GM12878 (cell line): ENCODE data around the gene DNMT3A. TPM values are rescaled to one million over a fixed set of nuclear protein-coding genes. Genes with fewer than 3 reads are reported as not detected.

Experiments used
- ATAC-seq: fragments of 200-7000 bp; cut with Tn5 transposase; 3 replicates; pipeline ENCODE4 v1.9.1; 2020; ENCODE audit warnings: mild to moderate bottlenecking, moderate library complexity
- BruUV-seq: library from RNA; stranded (reverse); fragments of 400-500 nt; replicated peaks from 2 replicates; lab custom pipeline; 2021; lab: Mats Ljungman, UMichigan
- CTCF ChIA-PET: fragments of 300-600 bp; sonication (Branson Sonifier 250); formaldehyde crosslinking; extraction: SDS; loops from one replicate; lab custom pipeline; 2021; ENCODE audit warnings: inconsistent platforms; lab: Yijun Ruan, JAX
- POLR2A ChIA-PET: fragments of 350-600 bp; formaldehyde crosslinking; extraction: SDS; loops from one replicate; lab custom pipeline; 2021; ENCODE audit warnings: inconsistent platforms; lab: Charles Lee
- RAD21 ChIA-PET: fragments of 300-600 bp; sonication (Branson Sonifier 250); formaldehyde crosslinking; loops from one replicate; lab custom pipeline; 2023; ENCODE audit warnings: antibody characterized with exemption; ENCODE audit not compliant: unreplicated experiment; lab: Charles Lee
- SMC1A ChIA-PET: fragments of 300-600 bp; sonication (Branson Sonifier 250); formaldehyde crosslinking; loops from one replicate; lab custom pipeline; 2023; ENCODE audit not compliant: unreplicated experiment, uncharacterized antibody; lab: Charles Lee
- DNase-seq: peaks from one replicate; pipeline ENCODE4 v3.0.0-alpha.2; 2011; ENCODE audit warnings: low read depth, low spot score
- FAIRE-seq: peaks from 3 replicates; lab custom pipeline; 2011; peaks lifted over from hg19 to GRCh38; lab: Jason Lieb, UNC
- H2AFZ ChIP-seq: 2 replicates; pipeline ENCODE4 v1.6.0; 2011; ENCODE audit warnings: low read depth, low read length, control low read depth; ENCODE audit not compliant: control insufficient read depth
- H3K27ac ChIP-seq: 2 replicates; pipeline ENCODE4 v1.5.1; 2011; ENCODE audit warnings: control low read depth; ENCODE audit not compliant: control insufficient read depth, insufficient read depth
- H3K27me3 ChIP-seq, 2 experiments: replicated peaks in 1 of 2; 2 replicates each; pipeline versions ENCODE4 v1.6.0 to v1.6.1; 2011; ENCODE audit warnings: low read length in 1 of 2; ENCODE audit not compliant: control insufficient read depth in 2 of 2, insufficient read depth in 2 of 2
- H3K36me3 ChIP-seq, 2 experiments: 2 replicates each; pipeline ENCODE4 v1.5.1; 2011; ENCODE audit warnings: low read length in 1 of 2; ENCODE audit not compliant: control insufficient read depth in 2 of 2, insufficient read depth in 2 of 2
- H3K4me1 ChIP-seq: 2 replicates; pipeline ENCODE4 v1.6.1; 2011; ENCODE audit warnings: mild to moderate bottlenecking, low read length, moderate library complexity, mixed read lengths; ENCODE audit not compliant: control insufficient read depth, insufficient read depth
- H3K4me2 ChIP-seq: 2 replicates; pipeline ENCODE4 v1.6.0; 2011; ENCODE audit warnings: control low read depth; ENCODE audit not compliant: control insufficient read depth, insufficient read depth
- H3K4me3 ChIP-seq: fragments of 200-600 bp; sonication (generic); 2 replicates; pipeline ENCODE4 v1.5.1; 2016
- H3K79me2 ChIP-seq: 2 replicates; pipeline ENCODE4 v1.6.0; 2011; ENCODE audit warnings: low read length; ENCODE audit not compliant: control insufficient read depth, insufficient read depth
- H3K9ac ChIP-seq: 2 replicates; pipeline ENCODE4 v1.8.0; 2011; ENCODE audit warnings: low read length, control low read depth, mixed read lengths; ENCODE audit not compliant: control insufficient read depth, insufficient read depth
- H3K9me3 ChIP-seq: replicated peaks from 3 replicates; pipeline ENCODE4 v1.5.1; 2011; ENCODE audit warnings: mild to moderate bottlenecking, low read length; ENCODE audit not compliant: control insufficient read depth, insufficient read depth
- H4K20me1 ChIP-seq: 2 replicates; pipeline ENCODE4 v1.6.0; 2011; ENCODE audit not compliant: control insufficient read depth, insufficient read depth
- CBX3 ChIP-seq: fragments of 200-600 bp; sonication (generic); IDR thresholded peaks from 2 replicates; pipeline ENCODE4 v1.6.1; 2016; ENCODE audit warnings: low read depth, borderline replicate concordance
- CEBPZ ChIP-seq: fragments of 150-350 bp; IDR thresholded peaks from 2 replicates; pipeline ENCODE4 v1.6.1; 2016; ENCODE audit warnings: low read depth, low read length
- CHD1 ChIP-seq: IDR thresholded peaks from 2 replicates; pipeline ENCODE4 v1.6.1; 2012; ENCODE audit warnings: low read depth, low read length, improper control_type of control experiment
- CUX1 ChIP-seq: IDR thresholded peaks from 2 replicates; pipeline ENCODE4 v1.6.1; 2012; ENCODE audit warnings: improper control_type of control experiment, low read depth, low read length; ENCODE audit not compliant: insufficient replicate concordance
- ESRRA ChIP-seq: IDR thresholded peaks from 2 replicates; pipeline ENCODE4 v1.6.1; 2012; ENCODE audit warnings: mild to moderate bottlenecking, low read length, improper control_type of control experiment
- IRF4 ChIP-seq: IDR thresholded peaks from 2 replicates; pipeline ENCODE4 v1.6.1; 2011; ENCODE audit warnings: low read depth, low read length
- MEF2A ChIP-seq: IDR thresholded peaks from 2 replicates; pipeline ENCODE4 v1.6.1; 2011; ENCODE audit warnings: low read depth, mild to moderate bottlenecking, low read length, moderate library complexity; ENCODE audit not compliant: insufficient read depth
- NR2C1 ChIP-seq: fragments of 450-650 bp; IDR thresholded peaks from 2 replicates; pipeline ENCODE4 v1.6.1; 2017; ENCODE audit warnings: antibody characterized with exemption, mild to moderate bottlenecking, moderate library complexity
- RAD21 ChIP-seq: IDR thresholded peaks from 2 replicates; pipeline ENCODE4 v1.6.1; 2011; ENCODE audit warnings: mild to moderate bottlenecking, low read depth, low read length, moderate library complexity; ENCODE audit not compliant: insufficient read depth
- RCOR1 ChIP-seq: conservative IDR thresholded peaks from 2 replicates; pipeline ENCODE4 v1.6.1; 2012; ENCODE audit warnings: low read depth, low read length, improper control_type of control experiment
- SMARCA5 ChIP-seq: fragments of 450-650 bp; IDR thresholded peaks from 2 replicates; pipeline ENCODE4 v1.6.1; 2017; ENCODE audit warnings: mild to moderate bottlenecking
- SRF ChIP-seq, 2 experiments: IDR thresholded peaks; 2 replicates each; pipeline ENCODE4 v1.6.1; 2011; ENCODE audit warnings: low read depth in 2 of 2, low read length in 2 of 2, mild to moderate bottlenecking in 1 of 2, moderate library complexity in 1 of 2
- USF2 ChIP-seq: IDR thresholded peaks from 2 replicates; pipeline ENCODE4 v1.6.1; 2011; ENCODE audit warnings: low read depth, low read length, improper control_type of control experiment, borderline replicate concordance
- ZNF217 ChIP-seq: fragments of 450-650 bp; IDR thresholded peaks from 2 replicates; pipeline ENCODE4 v1.6.1; 2017; ENCODE audit warnings: antibody characterized with exemption, mild to moderate bottlenecking
- WGBS: methylation state at CpG from one replicate; pipeline ENCODE4 v1.1.6; 2016; ENCODE audit warnings: low lambda C conversion rate; ENCODE audit not compliant: insufficient replicate concordance, insufficient coverage; ENCODE audit errors: missing lambda C conversion rate; 5-methylcytosine and 5-hydroxymethylcytosine counted together
- in situ Hi-C: fragments of 300-500 bp; cut with MboI; formaldehyde crosslinking; loops from 9 replicates; pipeline ENCODE4 v1.14.3; 2018; ENCODE audit warnings: mixed read lengths
- intact Hi-C: fragments of 100-400 bp; cut with micrococcal nuclease; formaldehyde crosslinking; loops from one replicate; pipeline ENCODE4 v1.14.2; 2022; ENCODE audit not compliant: unreplicated experiment
- polyA plus RNA-seq, 11 experiments: library from polyadenylated mRNA; depleted of rRNA in 4 of 11; unstranded in 6 of 11; stranded (reverse) in 5 of 11; fragments of >200 nt; fragmentation: Nextera tagmentation in 4 of 11; fragmentation: Illumina TruSeq in 1 of 11; extraction: Ambion mirVana in 4 of 11; extraction: Trizol in 1 of 11; gene quantifications; 1 replicate in 1 of 11; 2 replicates in 10 of 11; pipeline versions ENCODE4 v1.2.1 to v1.2.3, GENCODE V29; 2011 to 2016; ENCODE audit warnings: inconsistent platforms in 2 of 11, missing spikeins in 2 of 11, low read depth in 1 of 11
- total RNA-seq, 4 experiments: library from RNA; depleted of rRNA in 3 of 4; stranded (reverse); fragments of >200 nt in 3 of 4; fragmentation: Illumina TruSeq in 1 of 4; extraction: Trizol in 1 of 4; gene quantifications; 2 replicates each; pipeline versions ENCODE4 v1.2.1 to v1.2.3, GENCODE V29; 2013 to 2021

The DNMT3A gene
- total and polyA plus RNA-seq, 10 of the 15 experiments (the other 5 are each of a cell fraction or from before 2014, with no cell fraction given): 7.4 to 51.6 (median 17.4) TPM

- DNase-seq (no peak), FAIRE-seq (no peak)
- Histone ChIP-seq H3K4me3 (no peak overlapping the region), H3K9me3 (no peaks in the 10 kb centered on the region; the same call in 2 of the 3 replicates), H3K36me3 (no peaks in the 10 kb centered on the region), H3K27me3 (no peaks in the 10 kb centered on the region), H3K4me1 (peaks cover 32% of the 10 kb centered on the region), H3K4me2 (no peak overlapping the region)
- ChIA-PET POLR2A (interaction anchor here (1.2 to 8.6 kb wide), 2 partner anchors 8 to 44 kb away, joined by 4 to 73 read pairs; no protein-coding TSS in a partner anchor), RAD21 (interaction anchor here (1.3 to 6.8 kb wide), 6 partner anchors 9 to 209 kb away, joined by 3 to 78 read pairs (median 9); no protein-coding TSS in a partner anchor)
- TF ChIP-seq CBX3 (no peak), SRF (IDR thresholded peaks at IDR 0.05; ENCODE audit: low read depth in 2 of 2, low read length in 2 of 2) (no peak), ESRRA (no peak), NR2C1 (no peak), SMARCA5 (no peak), MEF2A (no peak), CHD1 (no peak), IRF4 (no peak), USF2 (no peak), CEBPZ (no peak), ZNF217 (no peak), RCOR1 (no peak), RAD21 (no peak), CUX1 (no peak)
- TF ChIP-seq, all 136 proteins: peak for 0
- in situ Hi-C loops (no loop called here), intact Hi-C loops (no loop called here)
- no peak overlapping the region for H3K27ac ChIP-seq
- ATAC-seq: no peak
- CTCF ChIA-PET: interaction anchor here (2.7 to 8.5 kb wide), 3 partner anchors 10 to 97 kb away, joined by 26 to 126 read pairs (median 38); no protein-coding TSS in a partner anchor
- no TSS peak for BruUV-seq
- H3K79me2 ChIP-seq: no peaks in the 10 kb centered on the region
- H2AFZ ChIP-seq: no peak overlapping the region
- SMC1A ChIA-PET: interaction anchor here (1.2 to 13.4 kb wide), 7 partner anchors 10 to 192 kb away, joined by 4 to 92 read pairs (median 23); no protein-coding TSS in a partner anchor
- H3K9ac ChIP-seq: no peak overlapping the region
- H4K20me1 ChIP-seq: no peaks in the 10 kb centered on the region
- WGBS: 88% methylated on average over 5 of the region's 5 CpGs
Observed at GRCh38 chr2:25374827-25375226, 33.1 kb upstream of the DNMT3A start.
